GM12891 (cell line): ENCODE measurements around the gene IL11.

Source experiments
- PAX5 ChIP-seq: IDR thresholded peaks from 2 replicates; pipeline ENCODE4 v1.6.1; 2011; ENCODE audit warnings: low read length, moderate library complexity, mild to moderate bottlenecking; ENCODE audit not compliant: insufficient read depth, severe bottlenecking
- POLR2A ChIP-seq: IDR thresholded peaks from 2 replicates; pipeline ENCODE4 v1.6.1; 2011; ENCODE audit warnings: low read depth, low read length, control low read depth
- POLR2AphosphoS5 ChIP-seq: IDR thresholded peaks from 2 replicates; pipeline ENCODE4 v1.6.1; 2011; ENCODE audit warnings: low read depth, low read length, control low read depth
- SPI1 ChIP-seq: IDR thresholded peaks from 2 replicates; pipeline ENCODE4 v1.6.1; 2011; ENCODE audit warnings: low read depth, low read length, control low read depth
- TAF1 ChIP-seq: IDR thresholded peaks from 2 replicates; pipeline ENCODE4 v1.6.1; 2011; ENCODE audit warnings: low read depth, low read length, control low read depth

GRCh38 chr19:55345101-55345817 is 25.0 kb downstream of the IL11 start:
- TF ChIP-seq SPI1 (no peak), POLR2A (no peak), POLR2AphosphoS5 (no peak), PAX5 (no peak), TAF1 (no peak)
